Panc1 (cell line): Measurements from ENCODE around the gene S100PBP. TPM values are rescaled to one million over a fixed set of nuclear protein-coding genes. Genes with fewer than 3 reads are reported as not detected.

Experiments
- ATAC-seq: fragments of 200-7000 bp; cut with Tn5 transposase; 2 replicates; pipeline ENCODE4 v1.9.1; 2020; ENCODE audit warnings: mild to moderate bottlenecking, moderate library complexity
- BruUV-seq: library from RNA; stranded (reverse); fragments of 400-500 nt; replicated peaks from 2 replicates; lab custom pipeline; 2021; lab: Mats Ljungman, UMichigan
- CTCF ChIA-PET: fragments of 300-600 bp; sonication (Branson Sonifier 250); formaldehyde crosslinking; loops from one replicate; lab custom pipeline; 2022; ENCODE audit warnings: antibody characterized with exemption; lab: Charles Lee
- POLR2A ChIA-PET: fragments of 300-600 bp; sonication (Branson Sonifier 250); formaldehyde crosslinking; loops from one replicate; lab custom pipeline; 2022; ENCODE audit warnings: antibody characterized with exemption; lab: Charles Lee
- DNase-seq: peaks from one replicate; pipeline ENCODE4 v3.0.0-alpha.2; 2010; ENCODE audit warnings: low read depth, low spot score
- H3K27ac ChIP-seq: 2 replicates; pipeline ENCODE4 v1.5.1; 2011; ENCODE audit warnings: mild to moderate bottlenecking, low read length, inconsistent platforms
- H3K27me3 ChIP-seq: fragments of 200-500 bp; sonication (Bioruptor generic); 2 replicates; pipeline ENCODE4 v1.6.0; 2014; ENCODE audit warnings: low read length, inconsistent platforms; ENCODE audit not compliant: control insufficient read depth, insufficient read depth
- H3K36me3 ChIP-seq: fragments of 200-500 bp; sonication (Bioruptor generic); 2 replicates; pipeline ENCODE4 v1.5.1; 2014; ENCODE audit warnings: inconsistent platforms, mild to moderate bottlenecking, low read length, moderate library complexity; ENCODE audit not compliant: control insufficient read depth, insufficient read depth
- H3K4me1 ChIP-seq: 2 replicates; pipeline ENCODE4 v1.5.1; 2011; ENCODE audit warnings: inconsistent platforms, mild to moderate bottlenecking, low read length, moderate library complexity; ENCODE audit not compliant: control insufficient read depth, insufficient read depth
- H3K4me3 ChIP-seq, 2 experiments: 2 replicates each; pipeline ENCODE4 v1.5.1; 2011 to 2012; ENCODE audit warnings: low read depth in 2 of 2, low read length in 2 of 2, mild to moderate bottlenecking in 2 of 2, inconsistent platforms in 1 of 2, moderate library complexity in 1 of 2
- H3K9me3 ChIP-seq: fragments of 200-500 bp; sonication (Bioruptor generic); 2 replicates; pipeline ENCODE4 v1.5.1; 2014; ENCODE audit warnings: low read depth, mild to moderate bottlenecking, inconsistent platforms, low read length, moderate library complexity; ENCODE audit not compliant: control insufficient read depth, insufficient read depth
- CTCF ChIP-seq: fragments of 450-650 bp; IDR thresholded peaks from 2 replicates; pipeline ENCODE4 v1.5.1; 2017; ENCODE audit warnings: mild to moderate bottlenecking
- POLR2AphosphoS5 ChIP-seq: IDR thresholded peaks from 2 replicates; pipeline ENCODE4 v1.6.1; 2012; ENCODE audit warnings: mild to moderate bottlenecking, low read depth, low read length, moderate library complexity
- REST ChIP-seq, 2 experiments: IDR thresholded peaks; 2 replicates each; pipeline ENCODE4 v1.6.1; 2011 to 2012; ENCODE audit warnings: low read depth in 2 of 2, control low read depth in 1 of 2, low read length in 1 of 2, mild to moderate bottlenecking in 1 of 2, moderate library complexity in 1 of 2; ENCODE audit not compliant: insufficient read depth in 1 of 2
- SIN3A ChIP-seq: IDR thresholded peaks from 2 replicates; pipeline ENCODE4 v1.6.1; 2012; ENCODE audit warnings: low read depth, mild to moderate bottlenecking, low read length, moderate library complexity, borderline replicate concordance; ENCODE audit not compliant: insufficient read depth
- TCF7L2 ChIP-seq: IDR thresholded peaks from 2 replicates; pipeline ENCODE4 v1.6.1; 2011; ENCODE audit warnings: mild to moderate bottlenecking, low read depth, low read length, inconsistent platforms
- in situ Hi-C: cut with HindIII; loops from 2 replicates; pipeline ENCODE4 v1.10.0; 2016; ENCODE audit warnings: low sequenced_read_pairs, low pct_unique_long_range_greater_than_20kb
- intact Hi-C: fragments of 100-400 bp; cut with micrococcal nuclease; formaldehyde crosslinking; loops from one replicate; pipeline ENCODE4 v1.10.0; 2022; ENCODE audit not compliant: unreplicated experiment
- total RNA-seq: library from RNA; stranded (reverse); gene quantifications from one replicate; pipeline ENCODE4 v1.2.1, GENCODE V29; 2021; ENCODE audit not compliant: unreplicated experiment

Gene S100PBP
- total RNA-seq, 1 experiment from 2014 or later, result 55.4 TPM

- ChIA-PET POLR2A (no interaction called here), CTCF (no interaction called here)
- ATAC-seq, result no peak
These were observed 38.2 kb upstream of the S100PBP start for GRCh38 chr1:32779242-32779641.

GRCh38 chr1:32780005-32780404 lies 37.4 kb upstream of the S100PBP start:
- ChIA-PET CTCF (no interaction called here), POLR2A (no interaction called here)
- ATAC-seq, result no peak
- in situ Hi-C loops, result no loop called here
- peaks cover 10% of the 10 kb centered on the region for H3K4me1 ChIP-seq
- no peaks in the 10 kb centered on the region for H3K27me3 ChIP-seq
- intact Hi-C loops, result no loop called here
- peaks cover 22% of the 10 kb centered on the region for H3K36me3 ChIP-seq
- DNase-seq, result no peak
- TF ChIP-seq REST (IDR thresholded peaks at IDR 0.05; ENCODE audit: insufficient read depth in 1 of 2, low read depth in 2 of 2, low read length in 1 of 2) (no peak), SIN3A (no peak), TCF7L2 (no peak), POLR2AphosphoS5 (no peak), CTCF (no peak)
- no peak overlapping the region for H3K4me3 ChIP-seq
- BruUV-seq, result no TSS peak
- H3K27ac ChIP-seq, result no peak overlapping the region
- H3K9me3 ChIP-seq, result no peaks in the 10 kb centered on the region

More at GRCh38 chr1:32779242-32779641, 38.2 kb upstream of the S100PBP start:
- H3K36me3 ChIP-seq, result peaks cover 18% of the 10 kb centered on the region
- DNase-seq, result no peak
- no TSS peak for BruUV-seq
- TF ChIP-seq SIN3A (no peak), CTCF (no peak), REST (IDR thresholded peaks at IDR 0.05; ENCODE audit: insufficient read depth in 1 of 2, low read depth in 2 of 2, low read length in 1 of 2) (no peak), POLR2AphosphoS5 (no peak), TCF7L2 (no peak)
- H3K9me3 ChIP-seq, result no peaks in the 10 kb centered on the region
- no peak overlapping the region for H3K4me3 ChIP-seq
- H3K4me1 ChIP-seq, result peaks cover 18% of the 10 kb centered on the region
- H3K27me3 ChIP-seq, result no peaks in the 10 kb centered on the region
- no peak overlapping the region for H3K27ac ChIP-seq
- intact Hi-C loops (no loop called here), in situ Hi-C loops (no loop called here)
